HG03139 (cell line): ENCODE data around the gene TMEM242.
"Not testable (repeated sequence)": the region's sequence is repeated elsewhere in the genome, so short reads cannot be mapped to it uniquely, and the experiment has no call there.

ENCODE experiments used
- ATAC-seq: cut with Tn5 transposase; IDR thresholded peaks from one replicate; pipeline ENCODE4 v1.9.1; 2021; ENCODE audit not compliant: unreplicated experiment

The TMEM242 gene

GRCh38 chr6:157325069-157325805, 1.9 kb upstream of the TMEM242 start:
- ATAC-seq, result no peak

GRCh38 chr6:157323966-157324300, 614 bp upstream of the TMEM242 start:
- ATAC-seq, result peak; percentile 27

GRCh38 chr6:157322792-157323254, 496 bp downstream of the TMEM242 start:
- ATAC-seq, result no peak

DNA sequence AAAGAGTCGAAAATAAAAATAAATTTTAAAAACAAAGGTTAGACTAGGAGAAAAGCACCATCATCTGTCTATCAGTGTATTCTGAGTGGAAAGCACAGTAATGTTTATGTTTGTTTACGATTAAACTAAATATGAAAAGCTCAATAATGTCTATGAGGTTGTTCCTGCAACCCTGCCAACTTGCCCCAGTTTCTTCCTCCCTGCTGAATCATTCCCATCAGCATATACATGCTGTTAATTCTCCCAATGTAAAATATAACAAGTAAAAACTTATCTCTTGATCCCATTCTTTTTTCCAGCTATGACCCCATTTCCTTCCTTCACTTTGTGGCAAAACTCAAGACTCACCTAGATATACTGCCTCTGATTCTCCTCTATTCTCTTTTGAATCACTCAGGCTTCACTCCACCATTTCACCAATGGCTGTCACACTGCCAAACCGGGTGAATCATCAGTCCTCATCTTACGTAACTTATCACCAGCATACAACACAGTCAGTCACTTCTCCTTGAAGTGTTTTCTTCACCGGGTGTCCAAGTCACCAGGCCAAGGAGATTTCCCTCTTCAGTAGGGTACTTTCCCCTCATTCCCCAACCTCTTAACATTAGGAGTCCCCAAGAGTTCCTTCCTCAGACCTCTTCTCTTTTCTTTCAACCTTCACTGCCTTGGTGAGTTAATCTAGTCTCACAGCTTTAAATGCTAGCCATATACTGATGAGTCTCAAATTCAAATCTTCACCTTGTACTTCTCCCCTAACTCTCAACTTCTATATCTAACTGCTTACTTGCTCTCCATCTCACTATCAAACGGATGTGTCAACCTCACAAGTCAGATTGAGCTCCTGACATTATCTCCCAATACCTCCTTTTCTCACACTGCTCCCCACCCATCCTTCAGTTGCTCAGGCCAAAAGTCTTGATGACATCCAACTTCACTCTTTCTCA, 6.2 kb downstream of the TMEM242 start:
- no peak for ATAC-seq

GRCh38 chr6:157314705-157315321, 8.5 kb downstream of the TMEM242 start:
- ATAC-seq, result peak; percentile 67

DNA sequence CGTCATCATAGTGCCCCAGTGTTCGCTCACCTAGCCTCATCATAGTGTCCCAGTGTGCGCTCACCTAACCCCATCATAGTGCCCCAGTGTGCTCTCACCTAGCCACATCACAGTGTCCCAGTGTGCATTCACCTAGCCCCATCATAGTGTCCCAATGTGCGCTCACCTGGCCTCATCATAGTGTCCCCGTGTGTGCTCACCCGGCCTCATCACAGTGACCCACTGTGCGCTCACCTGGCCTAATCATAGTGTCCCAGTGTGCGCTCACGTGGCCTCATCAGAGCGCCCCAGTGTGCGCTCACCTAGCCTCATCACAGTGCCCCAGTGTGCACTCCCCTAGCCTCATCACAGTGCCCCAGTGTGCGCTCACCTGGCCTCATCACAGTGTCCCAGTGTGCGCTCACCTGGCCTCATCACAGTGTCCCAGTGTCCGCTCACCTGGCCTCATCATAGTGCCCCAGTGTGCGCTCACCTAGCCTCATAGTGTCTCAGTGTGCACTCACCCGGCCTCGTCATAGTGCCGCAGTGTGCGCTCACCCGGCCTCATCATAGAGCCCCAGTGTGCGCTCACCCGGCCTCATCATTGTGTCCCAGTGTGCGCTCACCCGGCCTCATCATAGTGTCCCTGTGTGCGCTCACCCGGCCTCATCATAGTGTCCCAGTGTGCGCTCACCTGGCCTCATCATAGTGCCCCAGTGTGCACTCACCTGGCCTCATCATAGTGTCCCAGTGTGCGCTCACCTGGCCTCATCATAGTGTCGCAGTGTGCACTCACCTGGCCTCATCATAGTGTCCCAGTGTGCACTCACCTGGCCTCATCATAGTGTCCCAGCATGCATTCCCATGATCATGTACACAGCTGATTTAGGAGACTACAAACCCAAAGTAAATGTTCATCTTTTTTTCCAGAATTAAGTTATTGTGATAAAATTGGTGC, 9.5 kb downstream of the TMEM242 start:
- no peak for ATAC-seq

- no peak for ATAC-seq
Measured at GRCh38 chr6:157312757-157313156, 10.6 kb downstream of the TMEM242 start.

DNA sequence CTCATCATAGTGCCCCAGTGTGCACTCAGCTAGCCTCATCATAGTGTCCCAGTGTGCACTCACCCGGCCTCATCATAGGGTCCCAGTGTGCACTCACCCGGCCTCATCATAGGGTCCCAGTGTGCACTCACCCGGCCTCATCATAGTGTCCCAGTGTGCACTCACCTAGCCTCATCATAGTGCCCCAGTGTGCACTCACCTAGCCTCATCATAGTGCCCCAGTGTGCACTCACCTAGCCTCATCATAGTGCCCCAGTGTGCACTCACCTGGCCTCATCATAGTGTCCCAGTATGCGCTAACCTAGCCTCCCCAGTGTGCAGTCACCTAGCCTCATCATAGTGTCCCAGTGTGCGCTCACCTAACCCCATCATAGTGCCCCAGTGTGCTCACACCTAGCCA, 12.6 kb downstream of the TMEM242 start:
- ATAC-seq, result not testable (repeated sequence)

DNA sequence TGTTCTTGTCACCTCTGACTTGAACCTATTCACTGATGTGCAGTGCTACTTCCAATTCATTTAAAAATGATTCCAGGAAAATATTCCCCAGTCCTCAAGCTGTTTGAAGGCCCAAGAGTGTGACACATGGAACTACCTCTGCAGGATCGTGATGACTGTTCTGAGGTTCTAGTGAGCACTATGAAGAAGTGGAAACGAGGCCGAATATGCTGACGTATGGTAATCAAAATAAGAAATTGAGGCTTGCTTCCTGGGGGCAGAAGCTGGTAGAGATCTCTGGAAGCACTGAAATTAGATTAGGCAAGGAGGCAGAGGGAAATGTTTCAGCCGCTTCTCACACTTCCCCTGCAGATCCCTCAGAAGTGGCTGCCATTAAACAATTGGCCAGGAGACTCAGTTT, 15.7 kb downstream of the TMEM242 start:
- ATAC-seq, result no peak

GRCh38 chr6:157305670-157306653, 17.4 kb downstream of the TMEM242 start:
- no peak for ATAC-seq

GRCh38 chr6:157304899-157305663, 18.2 kb downstream of the TMEM242 start:
- no peak for ATAC-seq

DNA sequence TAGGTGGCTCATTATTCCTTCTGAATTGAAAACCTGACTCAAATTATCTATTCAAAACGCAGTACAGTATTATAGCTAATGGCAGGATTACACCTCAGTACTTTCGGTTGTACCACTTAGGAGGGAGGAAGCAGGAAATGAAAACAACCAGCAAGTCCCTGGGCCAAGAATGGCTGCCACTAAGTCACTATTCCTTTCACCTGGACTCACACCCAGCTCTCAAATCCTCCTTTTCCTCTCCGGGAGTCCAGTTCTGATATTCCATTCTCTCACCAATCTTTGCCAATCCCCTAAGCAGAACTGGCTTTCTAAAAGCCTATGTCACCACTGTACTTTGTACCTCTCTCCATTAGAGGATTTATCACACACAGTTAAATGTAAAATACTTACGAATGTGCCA, 20.6 kb downstream of the TMEM242 start:
- no peak for ATAC-seq

DNA sequence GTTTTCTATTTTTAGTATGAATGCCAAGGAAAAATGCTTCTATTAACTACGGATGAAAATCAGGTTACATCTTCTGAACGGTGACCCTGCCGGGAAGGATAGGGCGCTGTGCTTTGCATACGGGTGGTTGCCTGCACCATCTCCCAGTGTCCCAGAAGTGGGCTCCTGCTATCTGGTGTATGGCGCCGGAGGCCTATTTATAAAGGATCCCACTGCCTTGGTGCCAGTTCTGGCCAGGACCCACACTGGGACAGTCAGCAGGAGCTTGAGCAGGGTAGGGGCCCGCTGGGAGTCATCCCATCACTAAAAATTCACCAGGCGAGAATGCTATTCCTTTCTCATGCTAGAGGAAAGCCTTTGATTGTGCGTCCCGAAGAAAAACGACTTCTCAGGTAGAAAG, 22.9 kb downstream of the TMEM242 start:
- no peak for ATAC-seq

DNA sequence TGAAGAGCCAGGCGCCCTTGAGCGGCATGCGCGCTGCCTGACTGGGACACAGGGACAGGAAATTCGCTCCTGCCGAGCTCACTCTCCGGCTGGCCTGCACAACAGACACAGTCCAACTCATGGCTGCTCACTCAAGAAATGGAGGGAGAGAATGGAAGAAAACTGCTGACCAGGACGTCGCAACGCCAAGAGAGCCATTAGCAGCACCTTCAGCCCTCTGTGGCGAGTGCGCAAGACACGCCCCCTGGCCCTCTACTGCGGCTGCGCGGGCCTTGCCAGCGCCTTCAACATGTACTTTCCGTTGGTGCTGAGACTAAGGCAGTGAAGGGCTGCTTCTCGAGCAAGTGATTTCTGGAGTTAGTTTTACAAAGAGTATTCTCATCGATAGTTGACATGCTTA, 23.3 kb downstream of the TMEM242 start:
- no peak for ATAC-seq

GRCh38 chr6:157298216-157298724, 25.0 kb downstream of the TMEM242 start:
- ATAC-seq, result no peak

- no peak for ATAC-seq
Measured at GRCh38 chr6:157294654-157295053, 28.7 kb downstream of the TMEM242 start.

GRCh38 chr6:157293780-157294179, 29.5 kb downstream of the TMEM242 start:
- ATAC-seq, result no peak

DNA sequence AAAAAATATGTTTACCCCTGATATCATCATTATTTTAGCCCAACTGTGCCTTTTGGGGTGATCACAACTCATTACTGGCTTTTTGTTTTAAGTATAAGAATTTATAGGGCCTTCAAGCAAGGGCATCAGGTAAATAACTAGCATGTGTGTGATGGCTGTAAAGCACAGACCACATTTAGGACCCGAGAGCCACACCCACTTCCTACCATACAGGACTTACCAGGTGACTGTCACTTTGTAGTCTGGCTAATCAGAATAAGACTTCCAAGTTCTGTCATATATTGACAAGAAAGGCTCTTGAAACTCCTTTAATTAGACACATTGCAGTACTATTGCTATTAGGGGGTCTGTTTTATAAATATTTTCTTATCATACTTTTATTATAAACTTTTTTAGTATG, 31.1 kb downstream of the TMEM242 start:
- no peak for ATAC-seq
